HG02981 (cell line): ENCODE results near the gene POTEJ.
"Not testable (repeated sequence)": the region's sequence is repeated elsewhere in the genome, so short reads cannot be mapped to it uniquely, and the experiment has no call there.

Experiments
- ATAC-seq: cut with Tn5 transposase; IDR thresholded peaks from one replicate; pipeline ENCODE4 v1.9.1; 2021; ENCODE audit warnings: mild to moderate bottlenecking, moderate library complexity; ENCODE audit not compliant: unreplicated experiment

POTEJ gene

DNA sequence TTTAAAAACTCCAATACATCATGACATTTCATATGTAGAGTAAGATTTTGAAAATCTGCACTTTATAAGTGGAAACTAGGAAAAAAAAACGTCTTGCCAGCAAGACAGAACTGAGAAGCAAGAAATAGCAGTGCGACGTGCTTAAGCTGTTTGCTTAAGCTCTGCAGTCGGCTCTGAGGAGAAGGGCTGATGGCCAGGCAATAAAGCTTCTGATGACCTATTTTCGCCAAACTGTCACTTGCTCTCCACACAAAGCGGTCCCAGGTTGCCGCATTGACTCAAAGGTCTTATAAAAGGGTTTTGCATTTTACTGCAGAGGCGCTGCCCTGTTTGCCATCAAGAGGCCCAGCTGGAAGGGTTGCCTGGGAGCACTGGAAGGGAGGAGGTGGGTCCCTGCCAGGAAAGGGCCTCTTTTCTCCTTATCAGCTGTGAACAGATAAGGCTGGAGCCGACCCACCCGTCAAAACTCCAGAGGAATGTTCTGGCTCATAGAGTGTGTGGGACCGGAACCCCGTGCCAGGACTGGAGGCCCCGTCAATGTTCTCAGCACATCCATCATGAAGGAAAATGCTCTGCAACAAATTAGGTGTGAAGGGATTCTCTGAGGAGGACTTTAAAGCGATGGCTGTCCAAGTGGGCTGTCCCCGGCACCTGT lies 9.5 kb upstream of the POTEJ start:
- not testable (repeated sequence) for ATAC-seq

DNA sequence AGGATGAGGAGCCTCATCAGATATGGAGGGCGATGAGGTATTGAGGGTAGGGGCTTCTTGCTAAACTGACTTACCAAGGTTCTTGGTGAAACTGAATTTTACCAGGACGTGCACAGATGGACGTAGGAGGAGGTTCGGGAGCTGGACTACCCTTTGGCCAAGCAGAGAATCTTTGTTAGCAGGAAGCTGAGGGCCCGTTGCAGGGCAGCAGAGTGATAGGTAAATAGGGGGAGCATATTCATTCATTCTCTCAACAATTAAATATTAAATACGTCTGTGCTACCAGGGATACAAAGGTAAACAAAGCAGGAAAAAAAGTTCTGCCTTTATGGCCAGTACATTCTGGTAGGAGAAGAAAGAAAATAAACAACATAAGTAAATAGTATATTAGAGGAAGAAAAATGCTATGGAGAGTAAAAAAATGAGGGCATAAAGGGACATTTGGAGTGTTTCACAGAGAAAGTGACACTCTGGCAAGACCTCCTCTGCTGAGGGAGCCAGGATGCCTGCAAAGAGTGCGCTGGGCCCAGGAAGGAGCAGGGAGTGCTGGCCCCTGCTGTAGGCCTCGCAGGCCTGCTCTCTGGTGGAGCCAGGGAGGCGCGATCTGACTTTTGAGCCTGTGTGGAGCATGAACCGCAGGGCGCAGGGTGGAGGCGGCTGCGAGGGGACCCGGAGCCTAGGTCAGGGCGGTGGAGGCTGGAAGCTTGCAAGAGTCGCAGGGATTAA lies 2.8 kb upstream of the POTEJ start:
- ATAC-seq = not testable (repeated sequence)

DNA sequence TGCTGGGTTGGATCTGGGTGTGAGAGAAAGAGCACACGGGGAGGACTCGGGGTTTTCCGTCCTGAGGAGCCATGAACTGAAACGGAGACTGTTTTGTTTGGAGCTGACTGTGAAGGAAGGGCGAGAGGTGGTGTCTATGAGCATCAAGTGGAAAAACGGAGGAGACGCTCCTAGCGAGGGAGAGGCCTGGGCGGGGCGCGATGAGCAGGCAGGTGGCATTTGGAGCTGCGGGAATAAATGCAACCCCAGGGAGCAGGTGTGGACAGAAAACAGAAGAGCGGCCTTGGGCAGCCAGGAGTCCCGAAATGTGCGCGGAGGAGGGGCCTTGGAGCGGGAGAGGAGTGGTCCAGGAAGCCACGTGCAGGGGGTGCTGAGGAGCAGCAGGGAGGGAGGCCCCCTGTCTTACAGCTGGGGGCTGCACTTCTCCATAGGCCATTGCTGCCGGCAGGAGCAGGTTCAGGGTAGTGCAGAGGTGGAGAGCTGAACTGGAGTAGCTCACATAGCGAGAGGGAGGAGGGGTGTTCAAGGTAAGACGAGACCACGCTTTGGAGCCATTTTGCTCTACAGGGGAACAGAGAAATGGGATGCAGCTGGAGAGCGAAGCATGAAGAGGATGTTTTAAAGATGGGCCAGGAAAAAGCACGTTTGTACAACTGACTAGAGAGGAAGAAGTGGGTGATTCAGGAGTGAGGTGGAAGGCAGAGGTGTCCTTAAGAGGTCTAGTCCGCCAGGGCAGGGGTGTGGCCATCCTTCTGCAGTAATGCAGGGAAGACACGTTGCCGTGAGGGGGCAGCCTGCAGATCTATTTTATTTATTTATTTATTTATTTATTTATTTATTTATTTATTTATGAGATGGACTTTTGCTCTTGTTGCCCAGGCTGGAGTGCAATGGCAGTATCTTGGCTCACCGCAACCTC lies 2.0 kb upstream of the POTEJ start:
- ATAC-seq = not testable (repeated sequence)

DNA sequence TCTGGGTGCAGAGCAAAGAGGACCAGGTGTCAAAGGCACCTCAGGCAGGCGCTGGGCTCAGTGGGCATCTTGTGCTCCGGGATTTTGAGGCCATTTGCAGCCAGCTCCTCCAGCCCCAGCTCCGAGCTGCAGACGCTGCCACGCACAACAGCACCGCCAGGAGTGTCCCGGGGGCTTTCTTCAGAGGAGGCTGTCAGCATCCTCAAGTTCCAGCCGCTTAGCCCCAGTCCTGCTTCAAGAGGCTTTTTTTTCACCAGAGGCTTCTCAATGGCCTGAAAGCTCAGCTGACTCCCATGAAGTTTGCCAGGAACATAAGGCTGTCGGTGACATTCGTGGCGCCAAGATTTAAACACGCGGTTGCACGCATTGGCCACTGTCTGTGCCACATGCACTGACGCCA lies 754 bp upstream of the POTEJ start:
- not testable (repeated sequence) for ATAC-seq

DNA sequence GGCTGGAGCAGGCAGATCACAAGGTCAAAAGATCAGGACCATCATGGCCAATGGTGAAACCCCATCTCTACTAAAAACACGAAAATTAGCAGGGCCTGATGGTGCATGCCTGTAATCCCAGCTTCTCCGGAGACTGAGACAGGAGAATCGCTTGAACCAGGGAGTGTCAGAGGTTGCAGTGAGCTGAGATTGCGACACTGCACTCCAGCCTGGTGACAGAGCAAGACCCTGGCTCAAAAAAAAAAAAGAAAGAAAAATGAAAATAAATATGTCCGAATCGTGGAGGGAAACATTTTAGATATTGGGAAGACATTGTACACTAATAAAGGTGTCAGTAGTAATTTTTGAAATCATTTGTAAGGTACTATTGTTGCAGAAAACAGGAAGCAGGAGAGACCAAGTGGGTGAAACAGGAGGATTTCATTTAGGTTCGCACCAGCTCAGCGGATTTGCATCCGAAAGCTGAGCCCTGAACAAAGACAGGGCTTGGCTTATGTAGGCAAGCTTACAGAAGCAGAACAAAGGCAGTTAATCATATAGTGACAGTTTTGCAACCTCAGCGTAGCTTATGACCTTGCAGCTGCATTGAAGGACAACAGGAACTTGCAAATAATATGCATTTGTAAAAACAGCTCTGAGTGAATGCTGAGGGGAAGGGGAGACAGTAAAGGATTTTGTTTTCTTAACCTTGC lies 17.7 kb downstream of the POTEJ start:
- ATAC-seq = not testable (repeated sequence)

DNA sequence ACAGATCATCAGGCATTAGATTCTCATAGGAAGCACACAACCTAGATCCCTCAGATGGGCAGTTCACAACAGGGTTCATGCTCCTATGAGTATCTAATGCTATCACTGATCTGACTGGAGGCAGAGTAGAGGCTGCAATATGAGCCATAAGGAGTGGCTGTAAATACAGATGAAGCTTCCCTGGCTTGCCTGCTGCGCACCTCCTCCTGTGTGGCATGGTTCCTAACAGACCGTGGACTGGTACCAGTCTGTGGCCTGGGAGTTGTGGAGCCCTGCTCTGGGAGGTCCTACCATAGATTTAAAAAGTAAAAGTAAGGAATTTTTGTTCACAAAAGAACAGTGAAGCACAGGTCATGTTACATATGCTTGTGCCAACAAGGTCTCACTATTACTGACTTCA lies 27.7 kb downstream of the POTEJ start:
- not testable (repeated sequence) for ATAC-seq

DNA sequence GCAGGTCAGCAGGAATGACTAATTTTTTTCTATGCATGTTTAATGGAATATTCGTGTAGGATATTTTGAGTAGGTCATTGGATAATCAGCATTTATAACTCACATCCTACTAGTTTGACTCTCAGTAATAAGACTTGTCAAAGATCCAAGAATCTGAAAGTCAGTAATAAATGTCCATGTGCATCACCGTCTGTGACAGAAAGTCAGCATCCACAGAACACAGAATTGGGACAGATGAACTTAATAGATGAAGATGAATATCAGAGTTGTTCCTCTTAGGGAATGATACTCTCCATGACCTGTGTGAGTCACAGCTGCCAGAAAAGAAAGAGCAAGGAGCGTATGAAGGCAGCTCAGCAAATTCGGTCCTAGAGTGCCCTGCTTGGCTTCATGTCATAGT lies 30.4 kb downstream of the POTEJ start:
- ATAC-seq = not testable (repeated sequence)

DNA sequence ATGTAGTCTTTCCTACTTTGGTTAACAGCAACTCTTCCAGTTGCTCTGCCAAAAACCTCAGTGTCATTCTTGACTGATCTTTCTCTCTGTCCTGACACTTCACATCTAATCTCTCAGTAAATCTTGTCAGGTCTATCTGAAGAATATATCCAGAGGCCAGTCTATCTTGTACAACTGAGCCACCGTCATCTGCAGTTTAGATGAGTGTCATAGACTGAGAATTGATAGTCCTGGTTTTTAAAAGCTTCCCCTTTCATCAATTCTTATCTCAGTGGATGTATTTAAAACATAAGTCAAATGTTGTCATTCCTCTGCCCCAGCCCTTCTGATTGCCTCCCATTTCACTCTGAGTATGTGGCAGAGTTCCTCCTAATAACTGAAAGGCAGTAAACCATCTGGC lies 38.0 kb downstream of the POTEJ start:
- ATAC-seq = not testable (repeated sequence)

DNA sequence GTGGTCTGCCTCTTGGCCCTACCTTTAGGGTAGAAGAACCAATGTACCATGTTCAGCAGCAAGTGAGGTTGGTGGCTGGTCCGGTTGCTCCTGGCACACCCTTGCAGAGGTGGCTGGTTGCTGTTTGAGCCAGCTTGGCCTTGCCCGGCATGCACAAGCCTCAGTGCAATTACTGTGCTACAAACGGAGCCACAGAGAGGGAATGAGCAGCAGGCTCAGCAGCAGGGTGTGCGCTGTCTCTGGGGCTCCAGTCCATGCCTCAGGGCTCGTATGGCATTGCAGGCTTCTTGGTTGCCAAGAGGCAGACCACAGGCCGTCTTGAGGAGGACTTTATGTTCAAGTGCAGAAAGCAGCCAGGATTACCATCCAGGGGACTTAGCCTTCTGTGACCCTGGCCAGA lies 53.3 kb downstream of the POTEJ start:
- ATAC-seq = not testable (repeated sequence)

DNA sequence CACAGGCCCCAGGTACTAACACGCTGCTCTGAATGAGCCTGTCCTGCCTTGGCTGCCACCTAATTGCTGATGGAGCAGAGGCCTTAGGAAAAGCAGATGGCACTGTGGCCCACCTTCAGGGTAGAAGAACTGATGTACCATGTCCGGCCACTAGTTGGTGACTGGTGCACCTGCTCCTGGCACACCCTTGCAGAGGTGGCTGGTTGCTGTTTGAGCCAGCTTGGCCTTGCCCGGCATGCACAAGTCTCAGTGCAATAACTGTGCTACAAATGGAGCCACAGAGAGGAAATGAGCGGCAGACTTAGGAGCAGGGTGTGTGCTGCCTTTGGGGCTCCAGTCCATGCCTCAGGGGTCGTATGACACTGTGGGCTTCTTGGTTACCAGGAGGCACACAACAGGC lies 54.4 kb downstream of the POTEJ start:
- ATAC-seq = not testable (repeated sequence)

DNA sequence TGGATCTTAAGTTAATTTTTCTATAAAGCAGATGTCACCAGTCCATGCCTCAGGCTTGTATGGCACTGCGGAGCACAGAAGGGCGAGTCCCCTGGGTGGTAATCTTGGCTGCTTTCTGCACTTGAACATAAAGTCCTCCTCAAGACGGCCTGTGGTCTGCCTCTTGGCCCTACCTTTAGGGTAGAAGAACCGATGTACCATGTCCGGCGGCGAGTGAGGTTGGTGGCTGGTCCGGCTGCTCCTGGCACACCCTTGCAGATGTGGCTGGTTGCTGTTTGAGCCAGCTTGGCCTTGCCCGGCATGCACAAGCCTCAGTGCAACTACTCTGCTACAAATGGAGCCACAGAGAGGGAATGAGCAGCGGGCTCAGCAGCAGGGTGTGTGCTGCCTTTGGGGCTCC lies 56.3 kb downstream of the POTEJ start:
- ATAC-seq = not testable (repeated sequence)

DNA sequence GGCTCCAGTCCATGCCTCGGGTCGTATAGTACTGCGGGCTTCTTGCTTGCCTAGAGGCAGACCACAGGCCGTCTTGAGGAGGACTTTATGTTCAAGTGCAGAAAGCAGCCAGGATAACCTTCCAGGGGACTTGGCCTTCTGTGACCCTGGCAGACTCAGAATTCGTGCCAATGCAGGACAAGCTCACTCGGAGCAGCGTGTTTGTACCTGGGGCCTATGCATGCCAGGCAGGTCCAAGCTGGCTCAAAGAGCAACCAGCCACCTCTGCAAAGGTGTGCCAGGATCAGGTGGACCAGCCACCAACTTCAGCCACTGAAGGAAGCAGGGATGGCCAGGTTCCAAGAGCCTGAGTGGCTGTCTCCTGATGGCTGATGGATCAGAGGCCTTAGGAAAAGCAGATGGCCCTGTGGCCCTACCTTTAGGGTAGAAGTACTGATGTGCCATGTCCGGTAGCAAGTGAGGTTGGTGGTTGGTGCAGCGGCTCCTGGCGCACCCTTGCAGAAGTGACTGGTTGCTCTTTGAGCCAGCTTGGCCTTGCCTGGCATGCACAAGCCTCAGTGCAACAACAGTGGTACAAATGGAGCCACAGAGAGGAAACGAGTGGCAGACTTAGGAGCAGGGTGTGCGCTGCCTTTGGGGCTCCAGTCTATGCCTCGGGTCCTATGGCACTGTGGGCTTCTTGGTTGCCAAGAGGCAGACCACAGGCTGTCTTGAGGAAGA lies 58.9 kb downstream of the POTEJ start:
- ATAC-seq = not testable (repeated sequence)

DNA sequence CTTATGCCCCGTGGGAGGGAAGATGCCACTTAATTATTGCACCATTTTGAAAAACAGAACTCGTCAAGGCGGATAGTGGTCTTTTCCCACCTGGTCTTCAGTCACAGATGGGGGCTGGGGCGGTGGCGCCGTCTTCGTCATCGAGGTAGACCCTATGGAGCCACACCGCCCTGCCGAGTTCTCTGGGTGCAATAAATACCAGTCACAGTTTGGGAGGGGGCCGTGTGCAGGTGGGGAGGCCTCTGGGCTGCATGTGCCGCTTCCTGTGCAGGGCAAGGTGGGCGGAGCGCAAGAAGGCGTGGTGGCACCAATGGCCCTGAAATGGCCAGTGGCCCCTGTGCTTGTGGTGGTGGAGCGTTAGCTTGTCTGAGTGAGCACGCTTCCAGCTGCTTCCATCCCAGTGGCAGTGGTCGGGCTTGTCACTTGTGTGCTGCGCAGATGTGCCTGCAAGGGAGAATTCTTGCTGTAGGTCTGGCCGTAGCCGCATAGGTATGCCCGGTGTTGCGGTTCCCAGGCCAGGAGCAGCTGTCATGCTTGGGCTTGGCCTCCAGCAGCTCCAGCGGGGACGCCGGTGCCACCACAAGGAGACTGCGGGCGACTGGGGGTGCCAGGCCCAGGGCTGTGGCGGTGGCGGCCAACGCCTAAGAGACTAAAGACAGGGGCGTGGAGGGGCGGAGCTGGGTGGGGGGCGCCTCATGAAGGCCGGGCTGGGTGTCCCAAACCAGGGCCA lies 81.0 kb downstream of the POTEJ start:
- not testable (repeated sequence) for ATAC-seq

DNA sequence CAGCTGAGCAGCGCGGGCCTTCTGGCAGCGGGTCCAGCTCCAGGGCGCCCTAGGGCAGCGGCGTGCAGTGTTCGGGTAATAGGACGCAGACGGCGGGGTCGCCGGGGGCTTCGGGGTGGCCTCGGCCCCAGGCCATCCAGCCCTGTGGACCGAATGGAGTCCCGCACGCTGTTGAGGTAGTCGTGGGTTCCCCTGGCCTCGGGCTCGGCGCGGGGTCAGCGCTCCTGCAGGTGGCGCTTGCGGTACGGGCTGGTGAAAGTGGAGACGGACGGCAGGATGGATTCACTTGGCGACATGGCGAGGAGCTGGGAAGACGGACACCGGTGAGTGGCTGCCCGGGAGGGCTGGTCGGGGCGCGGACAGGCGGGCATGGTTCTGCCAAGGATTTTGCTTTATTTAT lies 82.2 kb downstream of the POTEJ start:
- ATAC-seq = not testable (repeated sequence)

DNA sequence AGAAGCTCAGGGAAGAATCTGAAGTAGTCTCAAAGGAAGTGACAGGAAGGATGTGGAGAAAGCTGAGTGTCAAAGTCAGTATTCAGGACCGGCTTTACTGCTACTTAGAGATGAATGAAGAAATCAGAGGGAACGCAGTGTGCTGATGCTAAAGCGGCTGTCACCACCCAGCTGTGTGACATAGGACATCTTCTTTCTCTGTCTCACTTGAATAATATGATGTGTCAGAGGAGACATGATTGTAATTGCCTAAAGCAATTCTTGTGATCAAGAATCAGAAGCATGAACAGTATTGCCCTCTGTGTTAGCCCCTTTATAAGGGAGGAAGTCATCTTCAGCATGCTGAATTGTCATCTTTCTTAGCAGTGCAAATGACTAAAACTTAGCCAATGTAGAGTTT lies 92.0 kb downstream of the POTEJ start:
- not testable (repeated sequence) for ATAC-seq
